GM12878 (cell line): ENCODE results near the gene ERCC2. TPM values are rescaled to one million over a fixed set of nuclear protein-coding genes. Genes with fewer than 3 reads are reported as not detected.

ENCODE experiments used
- ATAC-seq: fragments of 200-7000 bp; cut with Tn5 transposase; 3 replicates; pipeline ENCODE4 v1.9.1; 2020; ENCODE audit warnings: mild to moderate bottlenecking, moderate library complexity
- BruUV-seq: library from RNA; stranded (reverse); fragments of 400-500 nt; replicated peaks from 2 replicates; lab custom pipeline; 2021; lab: Mats Ljungman, UMichigan
- CTCF ChIA-PET: fragments of 300-600 bp; sonication (Branson Sonifier 250); formaldehyde crosslinking; extraction: SDS; loops from one replicate; lab custom pipeline; 2021; ENCODE audit warnings: inconsistent platforms; lab: Yijun Ruan, JAX
- POLR2A ChIA-PET: fragments of 350-600 bp; formaldehyde crosslinking; extraction: SDS; loops from one replicate; lab custom pipeline; 2021; ENCODE audit warnings: inconsistent platforms; lab: Charles Lee
- RAD21 ChIA-PET: fragments of 300-600 bp; sonication (Branson Sonifier 250); formaldehyde crosslinking; loops from one replicate; lab custom pipeline; 2023; ENCODE audit warnings: antibody characterized with exemption; ENCODE audit not compliant: unreplicated experiment; lab: Charles Lee
- SMC1A ChIA-PET: fragments of 300-600 bp; sonication (Branson Sonifier 250); formaldehyde crosslinking; loops from one replicate; lab custom pipeline; 2023; ENCODE audit not compliant: unreplicated experiment, uncharacterized antibody; lab: Charles Lee
- DNase-seq: peaks from one replicate; pipeline ENCODE4 v3.0.0-alpha.2; 2011; ENCODE audit warnings: low read depth, low spot score
- FAIRE-seq: peaks from 3 replicates; lab custom pipeline; 2011; peaks lifted over from hg19 to GRCh38; lab: Jason Lieb, UNC
- H2AFZ ChIP-seq: 2 replicates; pipeline ENCODE4 v1.6.0; 2011; ENCODE audit warnings: low read depth, low read length, control low read depth; ENCODE audit not compliant: control insufficient read depth
- H3K27ac ChIP-seq: 2 replicates; pipeline ENCODE4 v1.5.1; 2011; ENCODE audit warnings: control low read depth; ENCODE audit not compliant: control insufficient read depth, insufficient read depth
- H3K27me3 ChIP-seq, 2 experiments: replicated peaks in 1 of 2; 2 replicates each; pipeline versions ENCODE4 v1.6.0 to v1.6.1; 2011; ENCODE audit warnings: low read length in 1 of 2; ENCODE audit not compliant: control insufficient read depth in 2 of 2, insufficient read depth in 2 of 2
- H3K36me3 ChIP-seq, 2 experiments: 2 replicates each; pipeline ENCODE4 v1.5.1; 2011; ENCODE audit warnings: low read length in 1 of 2; ENCODE audit not compliant: control insufficient read depth in 2 of 2, insufficient read depth in 2 of 2
- H3K4me1 ChIP-seq: 2 replicates; pipeline ENCODE4 v1.6.1; 2011; ENCODE audit warnings: mild to moderate bottlenecking, low read length, moderate library complexity, mixed read lengths; ENCODE audit not compliant: control insufficient read depth, insufficient read depth
- H3K4me2 ChIP-seq: 2 replicates; pipeline ENCODE4 v1.6.0; 2011; ENCODE audit warnings: control low read depth; ENCODE audit not compliant: control insufficient read depth, insufficient read depth
- H3K4me3 ChIP-seq: fragments of 200-600 bp; sonication (generic); 2 replicates; pipeline ENCODE4 v1.5.1; 2016
- H3K79me2 ChIP-seq: 2 replicates; pipeline ENCODE4 v1.6.0; 2011; ENCODE audit warnings: low read length; ENCODE audit not compliant: control insufficient read depth, insufficient read depth
- H3K9ac ChIP-seq: 2 replicates; pipeline ENCODE4 v1.8.0; 2011; ENCODE audit warnings: low read length, control low read depth, mixed read lengths; ENCODE audit not compliant: control insufficient read depth, insufficient read depth
- H3K9me3 ChIP-seq: replicated peaks from 3 replicates; pipeline ENCODE4 v1.5.1; 2011; ENCODE audit warnings: mild to moderate bottlenecking, low read length; ENCODE audit not compliant: control insufficient read depth, insufficient read depth
- H4K20me1 ChIP-seq: 2 replicates; pipeline ENCODE4 v1.6.0; 2011; ENCODE audit not compliant: control insufficient read depth, insufficient read depth
- CEBPB ChIP-seq, 2 experiments: fragments of 150-350 bp in 1 of 2; IDR thresholded peaks; 2 replicates each; pipeline ENCODE4 v1.6.1; 2012 to 2014; ENCODE audit warnings: low read depth in 2 of 2, low read length in 2 of 2, borderline replicate concordance in 1 of 2, inconsistent platforms in 1 of 2
- ESRRA ChIP-seq: IDR thresholded peaks from 2 replicates; pipeline ENCODE4 v1.6.1; 2012; ENCODE audit warnings: mild to moderate bottlenecking, low read length, improper control_type of control experiment
- IKZF1 ChIP-seq: fragments of 450-650 bp; conservative IDR thresholded peaks from 2 replicates; pipeline ENCODE4 v1.6.1; 2017; ENCODE audit warnings: antibody characterized with exemption, mild to moderate bottlenecking
- JUNB ChIP-seq: IDR thresholded peaks from 2 replicates; pipeline ENCODE4 v1.6.1; 2016; ENCODE audit warnings: antibody characterized with exemption, mild to moderate bottlenecking
- KAT2A ChIP-seq: conservative IDR thresholded peaks from 2 replicates; pipeline ENCODE4 v1.6.1; 2011; ENCODE audit warnings: low read depth, low read length; ENCODE audit not compliant: control insufficient read depth
- PAX8 ChIP-seq: fragments of 450-650 bp; IDR thresholded peaks from 2 replicates; pipeline ENCODE4 v1.6.1; 2017; ENCODE audit warnings: mild to moderate bottlenecking, moderate library complexity
- POU2F2 ChIP-seq: IDR thresholded peaks from 3 replicates; pipeline ENCODE4 v1.6.1; 2011; ENCODE audit warnings: low read depth, mild to moderate bottlenecking, low read length, borderline replicate concordance
- PRDM15 ChIP-seq: fragments of 450-650 bp; formaldehyde crosslinking; IDR thresholded peaks from 2 replicates; pipeline ENCODE4 v1.4.0; 2020; ENCODE audit warnings: mild to moderate bottlenecking, moderate library complexity
- RCOR1 ChIP-seq: conservative IDR thresholded peaks from 2 replicates; pipeline ENCODE4 v1.6.1; 2012; ENCODE audit warnings: low read depth, low read length, improper control_type of control experiment
- RELB ChIP-seq: fragments of 450-650 bp; IDR thresholded peaks from 2 replicates; pipeline ENCODE4 v1.6.1; 2017; ENCODE audit warnings: low read depth, mild to moderate bottlenecking, moderate library complexity
- RFX5 ChIP-seq: IDR thresholded peaks from 2 replicates; pipeline ENCODE4 v1.6.1; 2011; ENCODE audit warnings: low read depth, low read length, improper control_type of control experiment
- SUZ12 ChIP-seq: fragments of 200-600 bp; sonication (generic); IDR thresholded peaks from one replicate; pipeline ENCODE4 v1.6.1; 2018; ENCODE audit warnings: antibody characterized with exemption, mild to moderate bottlenecking; ENCODE audit not compliant: unreplicated experiment
- WGBS: methylation state at CpG from one replicate; pipeline ENCODE4 v1.1.6; 2016; ENCODE audit warnings: low lambda C conversion rate; ENCODE audit not compliant: insufficient replicate concordance, insufficient coverage; ENCODE audit errors: missing lambda C conversion rate; 5-methylcytosine and 5-hydroxymethylcytosine counted together
- in situ Hi-C: fragments of 300-500 bp; cut with MboI; formaldehyde crosslinking; loops from 9 replicates; pipeline ENCODE4 v1.14.3; 2018; ENCODE audit warnings: mixed read lengths
- intact Hi-C: fragments of 100-400 bp; cut with micrococcal nuclease; formaldehyde crosslinking; loops from one replicate; pipeline ENCODE4 v1.14.2; 2022; ENCODE audit not compliant: unreplicated experiment
- polyA plus RNA-seq, 11 experiments: library from polyadenylated mRNA; depleted of rRNA in 4 of 11; unstranded in 6 of 11; stranded (reverse) in 5 of 11; fragments of >200 nt; fragmentation: Nextera tagmentation in 4 of 11; fragmentation: Illumina TruSeq in 1 of 11; extraction: Ambion mirVana in 4 of 11; extraction: Trizol in 1 of 11; gene quantifications; 1 replicate in 1 of 11; 2 replicates in 10 of 11; pipeline versions ENCODE4 v1.2.1 to v1.2.3, GENCODE V29; 2011 to 2016; ENCODE audit warnings: inconsistent platforms in 2 of 11, missing spikeins in 2 of 11, low read depth in 1 of 11
- total RNA-seq, 4 experiments: library from RNA; depleted of rRNA in 3 of 4; stranded (reverse); fragments of >200 nt in 3 of 4; fragmentation: Illumina TruSeq in 1 of 4; extraction: Trizol in 1 of 4; gene quantifications; 2 replicates each; pipeline versions ENCODE4 v1.2.1 to v1.2.3, GENCODE V29; 2013 to 2021

The ERCC2 gene
- total and polyA plus RNA-seq, 10 of the 15 experiments (the other 5 are each of a cell fraction or from before 2014, with no cell fraction given), result 1.3 to 40.1 (median 15.6) TPM

DNA sequence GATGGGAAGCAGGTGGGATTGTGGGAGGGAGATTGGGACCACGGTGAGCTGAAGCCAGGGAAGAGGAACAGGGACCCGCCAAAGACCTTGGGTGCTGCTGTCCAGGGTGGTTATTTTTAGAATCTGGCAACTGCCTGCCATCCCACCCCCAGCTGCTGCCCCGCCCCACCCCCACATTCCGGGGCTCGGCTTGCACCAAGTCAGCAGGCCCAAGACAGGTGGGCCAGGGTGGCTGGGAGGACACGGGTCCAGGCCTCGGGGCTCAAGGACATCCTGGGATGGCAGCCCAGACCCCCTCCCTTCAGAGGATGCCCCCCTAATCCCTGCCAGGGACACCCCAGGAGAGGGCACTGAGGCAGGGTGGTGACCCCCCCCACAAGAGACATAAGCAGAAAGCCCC is 48.5 kb downstream of the ERCC2 start:
- no peak overlapping the region for H3K9ac ChIP-seq

GRCh38 chr19:45320997-45321775 is 49.2 kb downstream of the ERCC2 start:
- no TSS peak for BruUV-seq
- no peak overlapping the region for H2AFZ ChIP-seq
- H3K9ac ChIP-seq, result no peak overlapping the region
- SMC1A ChIA-PET, result no interaction called here
- H3K4me1 ChIP-seq, result no peaks in the 10 kb centered on the region
- H3K79me2 ChIP-seq, result no peaks in the 10 kb centered on the region
- H3K27me3 ChIP-seq, result peaks cover 0 to 3% of the 10 kb centered on the region in 2 experiments; a peak in 2 of 4 replicates
- intact Hi-C loops (no loop called here), in situ Hi-C loops (no loop called here)
- CTCF ChIA-PET, result no interaction called here
- no peak for DNase-seq
- no peak for ATAC-seq
- 37% methylated on average over 12 of the region's 12 CpGs for WGBS
- no peak for TF ChIP-seq PAX8
- TF ChIP-seq SUZ12, result no peak
- no peak for TF ChIP-seq RCOR1
- no peak for TF ChIP-seq RFX5
- no peak for TF ChIP-seq KAT2A
- no peak for TF ChIP-seq ESRRA
- no peak for TF ChIP-seq PRDM15
- no peak for TF ChIP-seq RELB
- no peak for TF ChIP-seq CEBPB (IDR thresholded peaks at IDR 0.05; ENCODE audit: borderline replicate concordance in 1 of 2, low read depth in 2 of 2, low read length in 2 of 2)
- H3K27ac ChIP-seq, result no peak overlapping the region
- no peaks in the 10 kb centered on the region for H3K9me3 ChIP-seq
- no peaks in the 10 kb centered on the region for H4K20me1 ChIP-seq
- H3K4me3 ChIP-seq, result no peak overlapping the region
- RAD21 ChIA-PET, result no interaction called here
- POLR2A ChIA-PET, result no interaction called here
- no peak overlapping the region for H3K4me2 ChIP-seq
- no peaks in the 10 kb centered on the region for H3K36me3 ChIP-seq
- FAIRE-seq, result no peak

More for the DNA sequence above, 48.5 kb downstream of the ERCC2 start:
- in situ Hi-C loops, result no loop called here
- H3K4me2 ChIP-seq, result no peak overlapping the region
- H3K36me3 ChIP-seq, result no peaks in the 10 kb centered on the region
- CTCF ChIA-PET, result no interaction called here
- no peaks in the 10 kb centered on the region for H3K9me3 ChIP-seq
- TF ChIP-seq JUNB (no peak), POU2F2 (no peak), IKZF1 (no peak)
- intact Hi-C loops, result no loop called here
- no peaks in the 10 kb centered on the region for H3K79me2 ChIP-seq
- ATAC-seq (no peak), FAIRE-seq (no peak), DNase-seq (no peak)
- POLR2A ChIA-PET, result no interaction called here
- H3K4me1 ChIP-seq, result no peaks in the 10 kb centered on the region
- WGBS, result 55% methylated on average over 4 of the region's 7 CpGs
- no peak overlapping the region for H2AFZ ChIP-seq
- no TSS peak for BruUV-seq
- SMC1A ChIA-PET, result no interaction called here
- RAD21 ChIA-PET, result no interaction called here
- H3K27me3 ChIP-seq, result peaks cover 0 to 3% of the 10 kb centered on the region in 2 experiments; a peak in 2 of 4 replicates
- H3K27ac ChIP-seq, result no peak overlapping the region
- no peaks in the 10 kb centered on the region for H4K20me1 ChIP-seq
- H3K4me3 ChIP-seq, result no peak overlapping the region
